HG03135 (cell line): ENCODE results near the gene ADARB1.
A peak's percentile ranks its signal among the peaks of the same experiment; 100 is the strongest.
"Not testable (repeated sequence)": the region's sequence is repeated elsewhere in the genome, so short reads cannot be mapped to it uniquely, and the experiment has no call there.

ENCODE experiments used
- ATAC-seq: cut with Tn5 transposase; IDR thresholded peaks from one replicate; pipeline ENCODE4 v1.9.1; 2021; ENCODE audit warnings: mild to moderate bottlenecking, moderate library complexity; ENCODE audit not compliant: unreplicated experiment

Gene ADARB1

DNA sequence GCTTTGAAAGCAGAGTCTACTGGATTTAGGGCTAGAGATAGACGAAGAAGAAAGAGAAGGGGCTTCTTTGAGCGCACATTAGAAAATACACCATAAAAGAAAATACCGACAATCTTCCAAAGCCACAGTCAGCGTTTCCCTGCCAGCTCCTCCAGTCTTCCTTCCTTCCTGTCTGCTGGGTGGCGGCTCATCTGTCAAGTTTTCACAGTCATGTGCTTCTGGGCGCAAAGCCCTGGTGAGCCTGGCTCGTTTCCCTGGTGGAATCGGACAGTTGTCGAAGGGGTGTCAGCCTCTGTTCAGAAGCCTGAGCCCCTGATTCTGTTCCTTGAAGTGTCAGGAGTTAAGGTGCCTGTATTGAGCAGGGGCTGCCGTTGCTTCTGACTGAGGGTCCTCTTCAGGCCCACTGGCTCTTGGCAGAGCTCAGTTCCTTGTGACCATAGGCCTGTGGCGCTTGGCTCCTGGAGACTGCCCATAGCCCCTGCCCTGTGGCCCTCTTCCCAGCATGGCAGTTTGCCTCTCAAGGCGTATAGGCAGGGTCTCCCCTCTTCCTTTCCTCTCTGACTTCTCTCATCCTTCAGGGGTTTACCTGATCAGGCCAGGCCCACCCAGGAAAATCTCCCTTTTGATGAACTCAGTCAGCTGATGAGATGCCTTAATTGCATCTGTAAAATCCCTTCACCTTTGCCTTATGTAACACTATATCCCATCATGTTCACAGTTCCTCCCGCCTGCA, 58.6 kb downstream of the ADARB1 start:
- ATAC-seq = no peak

DNA sequence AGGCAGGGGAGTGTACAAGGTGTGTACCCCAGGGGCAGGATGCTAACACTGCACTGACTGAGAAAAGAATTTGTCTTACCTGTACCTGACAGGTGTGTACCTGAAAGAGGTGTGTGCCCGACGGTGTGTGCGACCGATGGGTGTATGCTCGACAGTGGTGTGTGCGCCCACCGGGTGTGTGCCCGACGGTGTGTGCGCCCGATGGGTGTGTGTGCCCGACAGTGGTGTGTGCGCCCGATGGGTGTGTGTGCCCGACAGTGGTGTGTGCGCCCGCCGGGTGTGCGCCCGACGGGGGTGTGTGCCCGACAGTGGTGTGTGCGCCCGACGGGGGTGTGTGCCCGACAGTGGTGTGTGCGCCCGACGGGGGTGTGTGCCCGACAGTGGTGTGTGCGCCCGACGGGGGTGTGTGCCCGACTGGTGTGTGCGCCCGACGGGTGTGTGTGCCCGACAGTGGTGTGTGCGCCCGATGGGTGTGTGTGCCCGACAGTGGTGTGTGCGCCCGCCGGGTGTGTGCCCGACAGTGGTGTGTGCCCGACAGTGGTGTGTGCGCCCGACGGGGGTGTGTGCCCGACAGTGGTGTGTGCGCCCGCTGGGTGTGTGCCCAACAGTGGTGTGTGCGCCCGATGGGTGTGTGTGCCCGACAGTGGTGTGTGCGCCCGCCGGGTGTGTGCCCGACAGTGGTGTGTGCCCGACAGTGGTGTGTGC, 59.3 kb downstream of the ADARB1 start:
- ATAC-seq = not testable (repeated sequence)

DNA sequence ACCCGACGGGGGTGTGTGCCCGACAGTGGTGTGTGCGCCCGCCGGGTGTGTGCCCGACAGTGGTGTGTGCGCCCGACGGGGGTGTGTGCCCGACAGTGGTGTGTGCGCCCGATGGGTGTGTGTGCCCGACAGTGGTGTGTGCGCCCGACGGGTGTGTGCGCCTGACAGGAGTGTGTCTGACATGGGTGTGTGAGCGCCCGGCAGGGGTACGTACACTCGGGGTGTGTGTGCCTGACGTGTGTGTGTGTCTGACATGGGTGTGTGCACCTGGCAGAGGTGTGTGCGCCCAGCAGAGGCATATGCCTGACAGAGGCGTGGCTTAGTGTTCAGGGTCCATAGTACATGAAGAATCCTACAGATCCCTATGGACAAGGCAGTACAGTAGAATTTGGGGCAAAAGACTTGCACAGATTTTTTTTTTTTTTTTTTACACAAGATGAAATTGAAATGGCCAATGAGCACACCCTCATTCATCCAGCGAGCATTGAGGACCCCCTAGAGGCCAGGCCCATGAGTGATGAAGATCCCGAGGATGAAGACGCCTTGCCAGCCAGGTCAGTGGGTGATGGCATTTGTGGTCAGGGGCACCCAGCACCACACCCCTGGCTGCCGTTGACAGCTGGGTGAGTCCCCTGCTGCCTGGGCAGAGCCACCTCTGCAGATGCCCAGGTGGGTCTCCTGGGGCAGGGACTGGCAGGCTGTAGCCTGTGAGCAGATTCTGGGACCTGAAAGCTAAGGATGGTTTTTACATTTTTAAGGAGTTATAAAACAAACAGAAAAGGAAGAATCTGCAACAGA, 60.1 kb downstream of the ADARB1 start:
- ATAC-seq = no peak

DNA sequence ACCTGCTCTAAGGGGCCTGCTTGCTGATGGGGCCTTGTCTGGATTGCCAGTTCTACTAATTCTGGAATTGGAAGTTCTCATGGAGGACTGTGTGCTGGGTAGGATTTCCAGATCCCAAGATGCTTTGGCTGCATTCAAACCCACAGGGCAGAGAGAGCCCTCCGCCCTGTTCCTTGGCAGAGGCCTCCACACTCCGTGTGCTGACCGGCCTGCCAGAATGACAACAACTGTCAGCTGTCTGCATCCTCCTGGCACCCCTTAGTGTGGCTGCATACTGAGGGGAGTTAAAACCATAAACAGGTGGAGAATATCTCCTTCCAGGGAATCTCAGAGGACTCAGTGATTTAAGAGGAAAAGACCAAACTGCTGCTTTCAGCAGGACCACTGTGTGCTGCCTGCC, 60.7 kb downstream of the ADARB1 start:
- no peak for ATAC-seq

DNA sequence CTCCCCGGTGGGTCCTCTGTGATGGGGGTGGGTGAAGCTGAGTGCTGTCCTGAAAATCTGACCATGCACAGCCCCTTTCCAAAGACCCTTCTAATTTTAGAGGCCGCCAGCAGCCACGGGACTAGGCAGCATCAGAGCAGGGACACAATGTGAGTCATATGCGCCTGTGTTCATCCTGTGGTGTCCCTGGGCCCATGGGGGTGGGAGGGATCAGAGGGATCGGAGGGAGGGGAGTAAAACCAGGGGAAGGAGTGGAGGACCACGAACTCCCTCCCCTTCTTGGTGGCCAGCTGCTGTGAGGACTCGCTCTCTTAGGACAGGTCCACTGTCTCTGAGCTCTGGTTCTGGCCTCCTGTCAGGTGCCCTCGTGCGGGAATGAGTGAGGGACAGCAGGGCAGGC, 61.5 kb downstream of the ADARB1 start:
- ATAC-seq = no peak

DNA sequence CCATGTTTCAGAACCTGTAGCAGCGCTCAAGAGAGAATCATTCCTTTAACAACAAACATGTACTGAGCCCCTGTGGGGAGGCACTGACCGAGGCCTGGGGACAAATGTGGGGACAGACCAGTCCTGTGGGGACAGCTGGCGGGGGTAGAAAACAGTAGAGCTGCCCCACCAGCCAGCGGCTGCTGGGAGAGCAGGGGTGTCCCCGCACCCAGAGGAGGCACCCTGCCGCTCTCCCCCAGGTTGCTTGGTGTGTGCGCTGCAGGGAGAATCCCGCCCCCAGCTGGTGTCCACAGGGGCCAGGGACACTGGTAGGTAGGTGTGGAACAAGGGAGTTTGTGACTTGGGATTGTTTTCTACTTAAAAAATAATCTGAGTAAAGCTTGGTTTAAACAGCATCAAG, 62.1 kb downstream of the ADARB1 start:
- no peak for ATAC-seq

DNA sequence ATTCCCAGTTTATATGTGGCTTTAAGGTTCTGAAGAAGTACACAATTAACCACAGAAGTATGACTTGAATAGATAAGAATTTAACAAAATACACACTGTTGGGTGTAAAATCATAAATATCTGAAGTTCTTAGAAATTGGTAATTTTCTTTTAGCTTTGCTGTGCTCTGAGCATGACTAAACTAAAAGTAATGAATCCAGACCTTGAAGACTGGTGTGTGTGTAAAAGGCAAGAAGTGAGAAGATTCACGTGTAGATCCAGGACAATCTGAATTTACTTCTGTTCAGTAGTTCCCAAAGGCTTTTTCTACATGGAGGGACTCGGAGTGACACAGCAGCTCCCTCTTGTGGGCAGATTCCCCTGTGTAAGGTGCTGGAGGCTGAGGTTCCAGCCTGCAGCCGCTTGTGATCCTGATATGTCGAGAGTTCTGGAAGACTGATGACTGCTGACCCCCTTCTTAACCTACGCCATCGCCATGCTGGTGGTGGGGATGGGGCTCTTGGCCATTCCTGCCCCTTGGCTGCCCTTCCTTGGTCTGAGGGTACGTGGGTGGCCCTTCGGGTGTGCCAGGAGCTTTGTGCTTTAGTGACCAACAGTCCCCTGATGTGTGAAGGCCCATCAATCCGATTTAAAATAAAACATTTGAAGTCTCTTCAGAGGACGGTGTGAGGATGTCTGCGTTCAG, 62.7 kb downstream of the ADARB1 start:
- ATAC-seq = no peak

DNA sequence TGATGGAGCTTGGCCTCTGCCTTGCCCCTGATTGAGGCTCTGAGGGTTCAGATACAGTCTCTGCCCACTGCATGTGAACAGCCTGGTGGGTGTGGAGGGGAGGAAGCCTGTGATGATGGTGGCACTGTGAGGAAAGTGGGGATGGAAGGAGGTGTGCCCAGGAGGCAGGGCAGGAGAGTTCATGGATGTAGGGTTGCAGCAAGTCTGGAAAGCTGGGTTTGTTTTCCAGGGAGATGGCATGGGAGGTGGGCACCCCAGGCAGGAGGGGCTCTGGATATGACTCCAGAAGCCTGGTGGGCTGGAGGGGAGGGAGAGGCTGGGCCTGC, 63.2 kb downstream of the ADARB1 start:
- no peak for ATAC-seq

DNA sequence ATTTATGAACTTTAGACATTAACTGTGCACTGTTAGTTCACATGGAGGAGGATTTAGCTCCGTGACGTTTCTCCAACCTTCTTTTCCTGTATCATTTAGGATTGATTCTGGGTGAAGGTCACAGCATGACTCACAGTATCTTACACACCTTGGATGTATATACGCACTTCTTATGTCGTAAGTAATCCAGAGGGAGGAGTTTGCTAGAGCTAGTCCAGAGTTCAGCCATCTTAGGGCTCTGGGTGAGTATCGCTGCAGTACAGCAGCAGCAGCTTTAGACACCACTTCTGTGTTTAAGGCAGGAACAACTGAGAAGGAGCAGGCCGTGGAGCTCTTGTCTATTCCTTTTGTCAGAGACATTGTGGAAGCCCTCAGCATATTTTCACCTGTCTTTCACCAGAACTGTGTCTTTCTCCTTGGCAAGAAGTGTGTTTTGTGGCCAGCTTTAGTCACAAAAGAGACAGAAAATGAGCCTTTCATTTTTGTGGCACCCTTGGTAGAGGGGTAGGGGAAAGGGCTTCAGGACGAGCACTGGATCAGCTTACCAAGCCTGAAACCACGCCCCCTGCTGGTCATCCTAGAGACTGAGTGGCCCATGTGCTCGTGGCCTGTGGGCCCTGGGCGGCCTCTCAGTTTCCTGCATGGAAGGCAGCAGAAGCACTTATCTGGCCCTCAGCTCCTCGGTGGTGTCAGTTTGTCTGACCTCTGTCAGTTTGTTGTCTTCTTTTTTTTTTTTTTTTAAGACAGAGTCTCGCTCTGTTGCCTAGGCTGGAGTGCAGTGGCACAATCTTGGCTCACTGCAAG, 64.0 kb downstream of the ADARB1 start:
- no peak for ATAC-seq

DNA sequence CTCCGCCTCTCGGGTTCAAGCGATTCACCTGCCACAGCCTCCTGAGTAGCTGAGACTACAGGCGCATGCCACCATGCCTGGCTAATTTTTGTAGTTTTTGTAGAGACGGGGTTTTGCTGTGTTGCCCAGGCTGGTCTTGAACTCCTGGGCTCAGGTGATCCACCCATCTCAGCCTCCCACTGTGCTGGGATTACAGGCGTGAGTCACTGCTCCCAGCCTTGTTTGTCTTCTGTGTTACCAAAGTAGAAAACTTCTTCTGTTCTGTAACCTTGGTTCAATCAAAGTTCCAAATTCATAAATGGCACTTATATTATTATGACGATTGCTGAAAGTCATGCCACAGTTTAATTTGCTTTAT, 64.6 kb downstream of the ADARB1 start:
- ATAC-seq = not testable (repeated sequence)

DNA sequence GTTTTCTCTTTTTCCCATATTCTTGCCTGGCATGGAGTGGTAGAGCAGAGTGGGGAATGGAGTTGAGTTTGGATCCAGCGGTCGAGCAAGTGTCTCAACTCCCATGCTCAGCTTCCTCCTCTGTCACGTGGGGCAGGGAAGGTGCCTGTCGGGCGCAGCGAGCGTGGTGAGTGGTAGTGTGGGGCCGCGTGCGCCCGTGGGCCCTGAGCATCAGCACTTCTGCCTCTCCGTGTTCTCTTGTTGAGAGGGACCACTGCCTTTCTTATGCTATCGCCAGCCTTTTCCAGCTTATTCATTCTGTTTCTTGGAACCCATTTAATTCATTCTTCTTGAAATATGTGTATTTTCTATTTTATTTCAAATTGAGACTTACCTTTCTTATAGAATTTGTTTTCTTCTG, 65.1 kb downstream of the ADARB1 start:
- ATAC-seq = no peak

DNA sequence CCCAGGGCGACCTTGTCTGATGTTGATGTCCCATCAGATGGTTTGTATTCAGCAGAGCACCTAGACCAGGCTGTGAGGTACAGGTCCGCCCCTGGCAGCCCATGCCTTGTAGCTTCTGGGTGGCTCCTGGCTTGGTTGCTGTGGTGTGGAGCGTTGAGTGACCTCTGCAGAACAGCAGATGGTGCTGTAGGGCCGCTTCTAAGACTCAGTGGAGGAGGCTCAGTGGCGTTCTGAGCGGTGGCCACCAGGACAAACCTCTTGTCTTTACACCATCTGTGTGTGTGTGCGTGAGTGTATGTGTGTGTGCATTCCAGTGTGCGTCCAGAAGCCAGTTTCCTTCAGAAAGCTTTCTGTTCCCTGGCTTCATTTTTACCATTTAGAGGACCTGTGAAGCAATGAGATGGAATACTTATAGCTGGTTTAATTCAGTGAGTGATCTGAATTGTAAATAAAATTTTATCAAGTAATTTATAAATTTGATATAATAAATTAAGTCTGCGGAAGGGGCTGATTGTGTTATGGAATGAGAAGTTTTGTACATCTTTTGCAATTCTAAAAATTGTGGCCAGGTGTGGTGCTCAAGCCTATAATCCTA, 66.1 kb downstream of the ADARB1 start:
- peak; percentile 66 for ATAC-seq

DNA sequence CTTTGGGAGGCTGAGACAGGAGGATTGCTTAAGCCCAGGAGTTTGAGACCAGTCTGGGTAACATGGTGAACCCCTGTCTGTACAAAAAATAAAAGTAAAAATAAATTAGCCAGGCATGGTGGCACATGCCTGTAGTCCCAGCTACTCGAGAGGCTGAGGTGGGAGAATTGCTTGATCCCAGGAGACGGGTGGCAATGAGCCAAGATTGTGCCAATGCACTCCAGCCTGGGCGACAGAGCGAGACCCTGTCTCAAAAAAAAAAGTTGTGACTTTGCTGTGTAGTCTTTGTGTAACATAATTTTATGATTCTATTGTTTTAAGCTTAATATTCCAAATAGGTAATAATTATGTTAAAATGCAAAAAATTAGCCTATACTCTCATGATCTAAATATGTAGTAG, 66.6 kb downstream of the ADARB1 start:
- not testable (repeated sequence) for ATAC-seq

DNA sequence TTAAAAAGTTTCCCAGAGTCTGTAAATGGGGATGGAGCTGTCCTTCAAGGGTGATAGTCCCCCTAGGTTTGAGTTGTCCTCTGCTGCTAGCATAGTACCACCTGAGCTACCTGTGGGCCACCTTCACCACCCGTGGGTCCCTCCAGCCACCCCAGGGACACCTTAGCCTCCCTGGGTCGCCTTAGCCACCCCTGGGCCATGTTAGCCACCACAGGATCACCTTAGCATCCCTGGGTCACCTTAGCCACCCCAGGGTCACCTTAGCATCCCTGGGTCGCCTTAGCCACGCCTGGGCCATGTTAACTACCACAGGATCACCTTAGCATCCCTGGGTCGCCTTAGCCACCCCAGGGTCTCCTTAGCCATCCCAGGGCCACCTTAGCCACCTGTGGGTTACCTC, 67.1 kb downstream of the ADARB1 start:
- ATAC-seq = no peak

DNA sequence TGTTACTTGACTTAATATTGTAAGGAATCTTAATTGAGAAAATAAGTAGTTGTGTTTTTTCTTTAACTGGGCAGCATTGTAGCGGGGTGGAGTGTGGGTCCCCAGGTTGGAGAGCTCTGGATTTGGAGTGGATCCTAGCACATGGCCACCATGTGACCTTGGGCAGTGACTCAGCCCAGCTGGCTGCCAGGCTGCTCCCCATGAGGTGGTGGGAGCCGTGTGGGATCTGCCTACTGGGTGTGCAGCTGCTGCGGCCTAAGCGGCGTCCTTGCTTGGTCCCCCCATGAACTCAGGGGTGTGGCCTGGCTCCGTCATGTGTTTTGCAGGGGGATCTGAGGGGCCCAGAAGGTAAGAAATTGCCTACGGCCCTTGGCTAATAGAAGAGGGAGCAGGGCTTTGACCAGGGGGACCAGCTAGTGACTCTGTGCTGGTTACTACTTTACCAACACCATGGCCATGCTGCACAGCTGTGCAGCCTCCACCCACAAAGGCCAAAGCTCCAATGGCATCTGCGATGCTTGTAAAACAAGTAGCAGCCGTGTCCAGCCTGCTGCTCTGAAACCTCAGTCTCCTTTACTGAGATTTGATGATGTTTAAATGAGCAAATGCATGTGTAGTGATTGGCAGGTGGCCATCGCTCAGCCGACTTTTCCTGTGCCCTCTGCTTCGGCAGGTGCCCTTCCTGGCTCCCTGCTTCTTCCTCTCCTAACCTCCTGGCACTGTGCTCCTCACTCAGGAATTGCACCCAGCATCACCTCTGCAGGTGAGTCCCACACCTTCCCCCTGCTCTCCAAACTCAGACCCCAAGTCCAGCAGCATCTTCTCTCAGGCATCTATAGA, 68.3 kb downstream of the ADARB1 start:
- no peak for ATAC-seq

DNA sequence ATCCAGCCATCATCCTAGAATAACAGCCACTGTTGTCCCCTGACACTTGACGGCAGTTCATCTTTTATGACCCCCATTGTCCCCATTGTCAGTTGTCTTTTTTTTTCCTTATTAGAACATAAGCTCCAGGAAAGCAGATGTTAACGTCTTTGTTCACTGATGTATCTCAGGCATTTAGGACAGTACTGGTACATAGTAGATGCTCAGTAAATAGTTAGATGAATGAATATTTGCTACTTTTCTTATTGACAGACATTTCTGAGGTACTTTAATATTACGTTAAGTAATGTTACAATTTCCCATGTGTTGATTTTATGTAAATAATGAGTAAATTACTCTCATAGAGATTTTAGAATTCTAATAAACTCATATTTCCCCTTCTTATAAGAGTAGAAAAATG, 69.5 kb downstream of the ADARB1 start:
- ATAC-seq = no peak

DNA sequence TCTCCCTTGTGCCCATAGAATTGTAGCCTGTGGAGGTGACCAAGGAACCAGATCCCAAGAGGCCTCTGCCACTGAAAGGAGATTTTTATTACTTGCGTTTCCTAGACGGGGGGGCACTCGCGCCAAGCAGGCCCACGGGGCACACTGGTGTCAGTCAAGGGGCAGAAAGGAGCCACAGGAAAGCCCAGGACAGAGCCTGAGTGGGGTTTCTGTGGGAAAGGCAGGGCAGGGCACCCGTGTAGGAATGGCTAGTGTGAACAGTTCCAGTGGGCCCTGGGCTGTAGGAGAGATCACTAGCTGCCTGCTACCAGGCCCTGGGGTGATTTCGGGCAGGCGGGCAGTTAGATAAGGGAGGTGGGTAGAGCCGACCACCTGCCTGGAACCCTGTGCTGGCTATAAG, 70.8 kb downstream of the ADARB1 start:
- no peak for ATAC-seq

DNA sequence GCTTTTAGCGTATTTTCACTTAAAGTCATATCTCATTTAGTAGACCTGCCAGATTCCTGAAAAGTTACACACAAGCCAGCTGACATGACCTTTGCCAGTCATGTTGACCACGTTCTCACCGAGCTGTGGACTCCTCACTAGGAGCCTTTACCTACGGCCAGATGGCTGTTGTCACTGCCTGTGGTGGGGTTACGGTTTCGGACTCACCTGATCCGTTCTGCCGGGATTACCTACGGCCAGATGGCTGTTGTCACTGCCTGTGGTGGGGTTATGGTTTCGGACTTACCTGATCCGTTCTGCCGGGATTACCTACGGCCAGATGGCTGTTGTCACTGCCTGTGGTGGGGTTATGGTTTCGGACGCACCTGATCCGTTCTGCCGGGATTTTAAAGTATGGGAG, 71.5 kb downstream of the ADARB1 start:
- ATAC-seq = not testable (repeated sequence)

DNA sequence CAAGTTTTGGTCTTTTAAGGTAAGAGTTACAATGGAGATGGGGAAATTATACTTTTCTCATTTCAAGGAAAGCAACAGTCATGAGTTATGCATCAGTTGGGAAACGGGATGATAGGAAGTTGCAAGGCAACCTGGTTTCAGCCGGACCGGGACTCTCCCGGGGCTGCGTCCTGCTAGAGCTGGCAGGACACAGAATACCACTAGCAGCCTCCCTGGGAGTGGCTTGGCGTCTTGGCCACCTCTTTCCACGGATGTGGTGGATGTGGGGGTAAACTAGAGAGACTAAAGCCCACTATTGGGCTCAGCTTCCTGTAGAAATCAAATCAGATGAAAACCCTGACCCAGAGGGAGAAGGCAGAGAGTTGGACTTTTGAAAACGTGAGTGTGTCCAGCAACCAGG, 71.9 kb downstream of the ADARB1 start:
- no peak for ATAC-seq
